Measurements from ENCODE around the gene FERMT2.
"Not testable (repeated sequence)": the region's sequence is repeated elsewhere in the genome, so short reads cannot be mapped to it uniquely, and the experiment has no call there.

FERMT2 gene

GRCh38 chr14:52937869-52938268, 13.0 kb downstream of the FERMT2 start:
- no peak for DNase-seq

DNA sequence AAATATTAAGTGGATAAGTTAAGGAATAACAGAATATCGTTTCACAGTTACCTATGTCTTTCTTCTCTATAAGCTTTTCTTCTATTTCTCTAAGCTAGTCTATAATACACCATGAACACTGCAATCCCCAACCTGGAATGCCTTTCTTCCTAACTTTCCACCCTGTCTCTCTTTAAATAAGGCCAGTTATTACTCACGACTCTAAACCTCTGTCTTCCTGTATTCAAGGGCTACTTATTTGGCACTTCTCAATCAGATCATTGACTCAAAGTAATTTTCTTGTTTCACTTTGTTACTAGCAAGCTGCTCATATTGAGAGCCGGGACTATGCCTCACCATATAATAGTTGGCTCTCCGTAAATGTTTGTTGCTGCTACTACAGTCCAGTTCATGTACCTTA, 13.5 kb downstream of the FERMT2 start:
- DNase-seq = no peak

DNA sequence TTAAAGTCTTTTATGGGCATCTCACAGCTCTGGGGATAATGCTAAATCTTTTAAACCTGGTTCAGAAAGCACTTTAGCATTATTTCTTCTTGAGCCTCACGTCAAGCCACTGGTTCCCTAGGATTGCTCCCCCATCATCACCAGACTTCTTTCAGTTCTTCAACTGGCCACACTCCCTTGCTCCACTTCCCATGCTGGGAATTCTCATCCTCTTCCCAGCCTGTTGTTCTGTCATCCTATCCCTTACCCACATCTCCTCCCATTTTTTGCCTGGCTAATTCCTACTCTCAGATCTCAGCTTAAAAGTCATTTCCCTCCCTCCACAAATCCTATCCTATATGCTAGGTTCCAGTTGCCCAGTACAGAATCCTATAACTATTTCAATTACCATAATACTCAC, 14.4 kb downstream of the FERMT2 start:
- DNase-seq = no peak

GRCh38 chr14:52935833-52936232, 15.0 kb downstream of the FERMT2 start:
- DNase-seq = no peak

DNA sequence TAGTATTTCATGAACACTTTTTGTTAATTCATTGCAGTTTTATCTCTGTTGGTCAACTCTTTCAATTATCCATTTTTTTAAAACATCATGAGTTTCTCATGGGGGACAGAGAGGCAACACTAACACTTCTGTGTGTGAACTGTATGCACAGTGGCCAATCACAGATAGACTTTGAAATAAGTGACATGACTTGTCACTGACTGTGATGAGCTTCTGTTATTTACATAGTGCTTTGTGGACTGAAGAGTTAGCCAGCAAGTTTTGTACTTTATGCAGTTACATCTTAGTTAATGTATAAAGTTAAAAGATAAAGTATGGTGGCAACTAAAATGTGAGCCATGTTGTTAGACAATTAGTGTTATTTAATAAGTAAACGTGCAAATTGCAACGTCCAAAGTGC, 16.1 kb downstream of the FERMT2 start:
- DNase-seq = no peak

DNA sequence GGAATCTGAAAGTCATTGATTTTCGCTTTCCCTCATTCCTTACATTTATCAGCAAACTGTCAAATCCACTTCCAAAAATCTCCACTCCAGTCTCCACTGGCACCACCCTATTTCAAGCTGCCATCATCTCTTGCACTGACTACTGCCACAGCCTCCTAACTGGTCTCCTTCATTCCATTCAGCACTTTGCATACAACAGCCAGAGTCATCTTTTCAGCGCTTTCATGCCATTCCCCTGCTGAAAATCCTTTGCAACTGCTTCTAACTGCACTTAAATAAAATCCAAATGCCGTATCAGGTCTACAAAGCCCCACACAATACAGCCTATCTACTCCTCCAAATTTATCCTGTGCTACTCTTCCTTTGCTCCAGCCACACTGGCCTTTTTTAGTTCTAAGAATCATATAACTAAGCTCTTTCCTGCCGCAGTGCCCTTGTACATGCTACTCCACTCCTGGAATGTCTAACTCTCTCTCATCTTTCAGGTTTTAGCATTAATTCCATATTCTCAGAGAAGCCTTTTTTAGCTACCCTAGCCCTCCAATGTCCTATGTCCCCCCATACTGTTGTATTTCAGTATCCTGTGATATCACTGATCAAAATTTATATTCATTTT, 21.6 kb downstream of the FERMT2 start:
- no peak for DNase-seq

DNA sequence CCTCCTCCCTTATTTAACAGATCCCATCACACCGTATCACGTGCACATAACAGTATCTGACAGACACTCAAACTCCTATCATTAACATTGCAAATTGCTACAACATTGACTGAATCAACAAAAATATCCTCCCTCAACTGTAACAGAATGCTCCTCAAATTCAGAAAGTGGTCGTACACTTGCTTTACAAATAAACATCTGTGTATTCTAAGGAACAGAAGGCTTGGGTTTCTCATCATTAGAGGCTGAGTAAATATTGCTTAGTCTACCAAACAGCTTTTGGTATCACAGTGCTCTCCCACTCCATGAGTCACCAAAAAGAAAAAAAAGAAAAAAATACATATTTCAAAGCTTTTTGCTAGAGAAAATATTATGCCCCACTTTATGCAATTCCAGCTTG, 23.9 kb downstream of the FERMT2 start:
- no peak for DNase-seq

DNA sequence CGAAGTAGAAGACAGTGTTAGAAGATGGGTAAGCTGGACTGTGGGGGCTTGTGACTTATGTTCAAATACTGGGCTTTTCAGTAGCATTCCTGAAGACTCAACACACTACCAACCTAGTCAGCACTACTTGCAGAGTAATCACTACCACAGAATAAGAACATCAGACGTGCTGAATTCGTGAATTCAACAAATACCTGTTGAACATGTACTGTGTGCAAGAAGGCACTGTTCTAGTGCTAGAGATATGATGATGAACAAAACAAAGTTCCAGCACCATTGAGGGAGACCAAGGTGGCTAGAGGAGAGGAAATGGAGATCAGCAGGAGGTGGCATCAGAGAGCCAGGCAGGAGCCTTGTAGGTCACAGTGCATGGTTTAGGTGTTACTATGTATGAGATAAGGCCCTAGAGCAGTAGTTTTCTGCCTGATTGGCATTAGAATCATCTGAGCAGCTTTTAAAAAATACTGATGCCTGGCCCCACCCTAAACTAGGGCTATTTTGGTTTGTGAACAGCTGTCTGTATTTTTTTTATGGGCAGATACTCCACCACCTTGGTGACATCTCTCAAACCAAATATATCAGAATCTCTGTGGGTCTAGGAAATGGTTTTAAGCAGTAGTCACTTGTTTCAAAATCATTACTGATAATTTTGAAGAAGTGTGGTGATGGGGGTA, 26.8 kb downstream of the FERMT2 start:
- no peak for DNase-seq

DNA sequence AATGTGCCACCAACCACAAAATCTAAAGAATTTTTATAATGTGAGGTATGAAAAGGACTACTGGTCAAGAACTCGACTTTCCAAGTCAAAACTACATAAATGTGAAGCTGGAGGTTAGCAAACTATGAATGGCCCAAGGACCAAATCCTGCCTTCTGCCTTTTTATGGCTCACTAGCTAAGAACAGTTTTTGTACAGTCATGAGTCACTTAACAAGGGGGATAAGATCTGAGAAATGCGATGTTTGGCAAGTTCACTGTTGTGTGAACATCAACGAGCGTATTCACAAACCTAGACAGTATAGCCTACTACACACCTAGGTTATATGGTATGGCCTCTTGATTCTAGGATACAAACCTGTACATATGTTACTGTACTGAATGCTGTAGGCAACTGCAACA, 28.2 kb downstream of the FERMT2 start:
- no peak for DNase-seq

DNA sequence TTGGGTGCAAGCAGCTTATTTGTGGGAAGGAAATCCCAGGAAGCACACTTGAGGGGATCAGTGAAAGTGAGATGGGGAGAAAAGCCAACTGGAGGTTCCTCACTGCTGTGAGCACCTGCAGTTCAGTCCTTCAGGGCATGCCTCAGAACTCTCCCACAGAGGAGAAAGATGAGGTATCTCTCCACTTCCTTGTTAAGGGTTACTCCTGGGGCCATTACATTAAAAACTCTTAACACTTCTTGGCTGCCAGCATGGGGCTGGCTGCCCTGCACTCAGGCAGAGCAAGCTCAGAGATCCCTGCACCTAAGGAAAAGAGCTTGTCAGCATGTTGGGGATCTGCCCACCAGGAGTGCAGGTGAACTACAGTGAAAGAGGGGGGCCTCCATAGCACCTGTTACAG, 28.8 kb downstream of the FERMT2 start:
- DNase-seq = no peak

GRCh38 chr14:52920411-52920810, 30.4 kb downstream of the FERMT2 start:
- not testable (repeated sequence) for DNase-seq

DNA sequence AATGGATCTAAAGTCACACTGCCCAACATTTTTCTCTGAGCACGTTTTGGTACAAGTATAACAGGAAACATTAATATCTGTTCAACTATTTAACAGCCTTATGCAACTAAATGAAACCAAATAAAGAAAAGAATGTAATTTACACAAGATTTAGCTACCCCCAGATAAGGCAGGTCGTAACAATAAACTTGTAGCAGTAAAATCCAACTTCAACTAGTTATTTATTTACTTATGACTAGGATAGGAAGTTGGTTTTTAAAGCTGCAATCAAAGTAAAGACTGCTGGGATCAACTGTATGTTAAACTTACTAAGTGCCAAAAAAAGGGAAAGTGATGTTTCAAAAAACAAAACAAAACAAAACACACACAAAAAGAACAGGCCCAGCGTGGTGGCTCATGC, 30.9 kb downstream of the FERMT2 start:
- no peak for DNase-seq

DNA sequence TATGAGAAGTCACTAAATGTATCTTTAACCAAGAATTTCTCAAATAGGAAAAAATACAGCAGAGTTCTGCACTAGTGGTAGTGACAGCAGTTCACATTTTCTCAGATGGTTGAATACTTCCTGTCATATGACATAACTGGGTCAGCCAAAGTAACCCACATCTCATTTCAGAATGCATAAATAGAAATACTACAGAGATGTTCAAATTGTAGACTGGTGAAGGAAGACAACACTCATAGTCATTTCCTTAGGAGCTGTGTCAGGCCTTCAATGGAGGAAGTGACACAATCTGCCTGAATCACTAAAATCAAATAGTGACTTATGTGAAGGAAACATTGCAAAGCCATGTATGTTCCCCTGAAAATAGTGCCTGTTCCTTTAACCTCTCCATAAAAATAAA, 32.4 kb downstream of the FERMT2 start:
- DNase-seq = no peak

DNA sequence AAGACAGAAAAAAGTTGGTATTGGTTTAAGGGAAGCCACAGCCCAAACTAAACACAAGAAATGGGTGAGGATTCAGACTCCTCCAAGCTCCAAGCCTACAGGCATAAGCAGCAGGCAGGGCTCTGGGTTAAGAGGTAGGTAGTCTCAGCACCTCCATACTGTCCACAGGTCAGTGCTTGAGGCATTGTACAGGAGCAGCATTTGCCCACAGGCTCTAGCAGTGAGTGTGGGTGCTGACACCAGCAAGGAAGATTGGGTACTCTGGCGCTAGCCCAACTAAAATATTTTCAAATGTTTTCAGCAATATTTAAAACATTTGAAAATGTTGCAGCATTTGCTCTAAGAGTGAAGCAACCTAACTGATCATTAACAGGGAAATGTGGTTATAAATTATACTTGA, 33.1 kb downstream of the FERMT2 start:
- DNase-seq = no peak

- DNase-seq = no peak
Measured at GRCh38 chr14:52914295-52914694, 36.6 kb downstream of the FERMT2 start.

- no peak for DNase-seq
Measured at GRCh38 chr14:52913271-52913670, 37.6 kb downstream of the FERMT2 start.

DNA sequence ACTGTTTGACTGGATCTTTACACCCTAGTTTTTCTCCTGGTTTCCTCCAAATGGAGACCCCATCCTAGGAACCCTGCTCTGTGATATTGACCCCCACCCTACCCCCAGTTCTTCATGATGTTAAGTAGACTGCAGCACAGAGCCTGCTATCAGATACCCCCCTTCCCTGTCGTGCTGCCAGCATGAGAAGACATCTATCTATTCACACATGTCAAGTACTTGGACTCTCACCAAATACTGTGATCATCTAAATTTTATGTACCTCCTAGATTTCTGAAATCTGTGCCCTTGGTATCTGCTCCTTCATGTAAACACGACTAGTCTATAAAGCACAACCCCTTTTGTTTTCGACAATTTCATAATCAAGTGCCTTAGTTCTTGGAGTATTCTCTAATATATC, 38.9 kb downstream of the FERMT2 start:
- no peak for DNase-seq

GRCh38 chr14:52910572-52910971, 40.3 kb downstream of the FERMT2 start:
- DNase-seq = no peak

GRCh38 chr14:52907949-52908348, 42.9 kb downstream of the FERMT2 start:
- no peak for DNase-seq

DNA sequence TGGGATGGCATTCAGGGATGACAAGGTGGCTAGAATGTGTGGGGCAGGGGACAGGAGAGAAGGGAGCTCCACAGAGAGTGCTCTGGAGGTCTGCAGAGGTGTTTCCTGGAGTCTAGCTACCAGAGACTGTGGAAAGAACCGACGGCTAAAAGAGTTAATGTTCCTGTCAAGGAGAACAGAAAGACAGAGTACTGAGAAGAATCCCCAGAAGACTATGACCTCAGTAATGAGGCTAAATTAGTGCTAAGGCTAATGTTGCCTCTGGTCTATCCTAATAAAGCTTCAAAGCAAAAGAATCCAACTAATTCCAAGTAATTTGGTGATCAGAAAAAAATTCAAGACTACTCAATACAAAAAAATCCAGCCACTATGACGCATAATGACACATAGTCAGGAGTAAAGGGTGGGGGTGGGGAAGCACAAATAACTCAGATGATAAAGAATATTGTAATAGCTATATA, 44.7 kb downstream of the FERMT2 start:
- no peak for DNase-seq

GRCh38 chr14:52902971-52903619, 47.8 kb downstream of the FERMT2 start:
- no peak for DNase-seq

DNA sequence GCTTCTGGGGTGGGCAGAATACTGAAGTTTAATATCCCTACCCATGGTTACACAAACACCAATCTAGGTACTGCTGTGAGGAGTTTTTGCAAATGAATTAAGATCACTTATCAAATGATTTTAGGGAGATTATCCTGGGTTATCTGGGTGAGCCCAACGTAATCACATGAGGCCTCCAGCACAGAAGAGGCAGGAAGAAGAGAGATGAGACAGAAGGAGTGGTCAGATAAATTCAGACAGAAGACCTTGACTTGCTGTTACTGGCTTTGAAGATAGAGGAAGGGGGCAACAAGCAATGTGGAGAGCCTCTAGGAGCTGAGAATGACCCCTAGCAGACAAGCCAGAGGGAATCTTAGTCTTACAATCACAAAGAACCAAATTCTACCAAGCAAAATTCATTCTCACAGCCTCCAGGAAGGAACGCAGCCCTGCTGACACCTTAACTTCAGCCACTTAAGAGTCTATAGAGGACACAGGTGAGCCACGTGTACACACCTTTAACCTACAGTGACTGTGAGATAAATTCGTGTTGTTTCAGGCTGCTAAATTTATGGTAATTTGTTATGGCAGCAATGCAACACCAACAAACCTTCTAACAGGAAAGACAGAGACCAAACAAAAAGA, 49.4 kb downstream of the FERMT2 start:
- DNase-seq = no peak

DNA sequence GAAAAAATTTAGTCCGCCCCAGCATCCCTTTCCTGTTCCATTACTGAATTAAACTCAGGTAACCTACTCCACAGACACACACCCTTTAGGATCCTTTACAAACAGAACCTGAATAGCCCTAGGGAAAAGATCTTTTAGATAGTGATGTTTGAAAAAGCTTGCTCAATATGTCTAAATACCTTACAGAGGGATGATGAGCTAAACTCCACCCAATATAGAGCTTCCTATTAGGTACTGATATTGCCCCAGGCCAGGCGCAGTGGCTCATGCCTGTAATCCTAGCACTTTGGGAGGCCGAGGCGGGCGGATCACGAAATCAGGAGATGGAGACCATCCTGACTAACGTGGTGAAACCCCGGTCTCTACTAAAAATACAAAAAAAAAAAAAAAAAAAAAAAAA, 50.1 kb downstream of the FERMT2 start:
- no peak for DNase-seq

- no peak for DNase-seq
Measured at GRCh38 chr14:52898496-52898895, 52.4 kb downstream of the FERMT2 start.
